ENCODE data around the gene ETS1.

Gene ETS1

DNA sequence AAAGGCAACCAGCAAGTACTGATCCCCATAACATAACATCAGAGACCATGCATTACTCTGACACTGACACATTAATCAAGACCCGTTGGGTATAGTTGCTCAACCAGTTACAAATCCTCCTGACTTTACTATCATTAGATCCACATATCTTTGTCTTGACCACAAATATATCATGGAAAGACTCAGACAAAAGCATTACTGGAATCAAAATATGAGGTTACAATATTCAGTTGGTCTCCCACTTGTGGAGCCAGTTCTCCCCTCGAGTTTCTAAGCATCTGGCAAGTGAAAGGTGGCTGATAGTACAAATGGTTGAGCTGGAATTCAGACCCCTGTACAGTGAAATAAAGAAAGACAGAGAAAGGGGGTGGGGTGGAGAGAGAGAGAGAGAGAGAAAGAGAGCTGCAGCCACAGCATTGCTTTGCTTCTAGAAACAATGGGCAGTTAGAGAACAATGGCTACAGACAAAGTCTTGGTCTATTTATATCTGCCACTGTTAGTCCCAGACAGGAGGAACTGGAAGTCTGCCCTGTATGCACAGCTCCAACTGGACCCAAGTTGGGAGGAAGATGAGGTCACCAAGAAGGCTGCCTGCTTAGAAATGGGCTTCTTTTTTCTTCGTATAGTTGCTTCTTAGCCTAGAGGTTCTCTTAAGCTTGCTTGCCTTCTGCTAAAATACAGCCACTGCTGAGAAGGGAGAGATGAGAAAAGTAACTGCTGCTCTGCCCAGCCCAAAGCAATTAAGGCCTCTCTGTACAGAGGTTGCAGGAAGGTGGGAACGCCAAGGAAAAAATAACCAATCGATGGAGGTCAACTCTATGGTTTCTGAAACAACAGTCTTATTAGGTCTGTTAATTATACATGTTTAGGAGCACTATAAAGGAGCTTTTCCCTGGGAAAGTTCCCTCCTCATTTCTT, 85.5 kb downstream of the ETS1 start:
- no peak for DNase-seq (ENCODE audit: low read depth)

DNA sequence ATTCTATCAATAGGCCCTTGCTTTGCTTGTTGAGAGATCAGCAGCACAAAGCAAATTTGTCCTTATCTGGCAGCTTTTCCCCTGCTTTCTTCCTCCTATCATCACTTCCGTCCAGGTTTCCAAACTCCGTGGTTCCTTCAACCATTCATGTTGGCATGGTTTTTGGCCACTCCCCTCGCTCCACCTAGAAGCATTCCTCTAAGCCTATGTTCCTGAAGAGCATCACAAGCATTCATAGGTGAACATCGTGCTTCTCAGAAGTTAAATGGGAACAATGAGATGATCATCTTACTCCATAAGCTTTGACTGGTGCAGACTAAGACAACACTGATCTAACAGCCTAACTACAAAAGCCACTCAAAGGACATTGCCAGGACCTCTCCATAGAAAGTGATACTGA, 86.3 kb downstream of the ETS1 start:
- no peak for DNase-seq (ENCODE audit: low read depth)

DNA sequence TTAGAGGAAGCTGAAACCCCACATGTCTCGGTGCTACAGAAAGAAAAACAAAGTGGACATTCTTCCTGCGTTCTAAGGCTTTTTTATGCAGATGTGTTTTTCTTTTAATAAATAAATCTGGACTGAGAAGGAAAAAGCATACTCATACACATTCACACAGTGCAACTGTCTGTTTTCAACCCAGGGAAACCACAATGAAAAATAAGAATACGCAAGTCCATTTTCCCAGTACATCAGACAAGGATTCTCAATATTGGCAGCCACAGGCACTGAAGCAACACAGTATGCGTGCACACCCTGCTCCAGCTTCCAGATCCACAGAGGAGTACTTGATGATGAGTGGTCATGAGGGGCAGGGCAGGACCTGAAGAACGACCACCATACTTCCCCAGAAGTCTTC, 86.9 kb downstream of the ETS1 start:
- DNase-seq (ENCODE audit: low read depth): no peak

DNA sequence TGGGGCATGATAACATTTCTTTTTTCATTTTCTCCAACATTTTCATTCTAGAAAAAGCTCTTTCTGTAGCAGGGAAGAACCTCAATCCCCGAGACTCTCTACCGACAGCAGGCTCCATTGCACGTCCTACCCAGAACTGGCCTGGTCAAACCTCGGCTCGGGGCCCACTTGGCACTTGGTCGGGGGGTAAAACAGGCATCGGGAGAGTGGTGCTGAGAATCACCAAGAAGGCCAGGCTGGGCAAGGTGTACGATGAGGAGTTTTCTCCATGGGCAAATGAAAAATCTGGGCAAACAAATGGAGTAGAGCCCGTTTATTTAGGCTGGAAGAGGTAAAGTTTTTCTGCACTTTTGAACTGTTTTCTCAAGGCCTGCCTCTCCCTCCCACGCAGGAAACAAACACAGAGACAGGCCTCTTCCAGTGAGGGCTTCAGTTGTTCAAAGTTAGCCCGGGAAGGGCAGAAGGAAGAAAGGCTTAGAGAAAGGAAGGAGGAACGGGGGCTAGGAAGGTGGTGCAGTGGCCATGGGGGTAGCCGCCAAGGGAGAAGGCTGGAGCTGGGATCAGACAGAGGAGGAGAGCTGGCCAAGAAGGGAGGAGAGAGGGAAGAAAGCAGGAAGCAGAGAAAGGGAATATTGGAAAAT, 87.6 kb downstream of the ETS1 start:
- DNase-seq (ENCODE audit: low read depth): no peak

DNA sequence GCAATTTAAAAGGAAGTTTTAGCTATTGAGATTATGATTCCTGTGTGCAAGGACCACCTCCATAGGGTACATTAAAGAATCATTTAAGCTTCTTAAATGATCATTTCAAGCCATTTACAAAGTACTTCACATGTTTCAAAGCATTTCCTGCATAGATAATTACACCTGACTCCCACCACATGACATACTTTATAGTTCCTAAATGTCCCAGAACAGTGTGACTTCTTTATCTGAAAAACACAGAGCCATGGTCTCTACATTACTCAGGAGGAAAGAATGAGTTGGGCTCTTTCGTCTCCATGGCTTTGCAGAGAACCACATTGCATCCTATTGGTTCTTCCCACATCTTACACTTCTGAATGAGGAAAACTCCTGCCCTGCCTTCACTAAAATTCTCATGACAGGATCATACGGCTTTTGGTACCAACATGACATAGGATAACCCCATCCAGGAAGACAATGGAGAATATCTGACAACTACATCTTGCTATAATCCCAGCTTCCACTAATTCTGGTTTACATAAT, 88.6 kb downstream of the ETS1 start:
- no peak for DNase-seq (ENCODE audit: low read depth)

DNA sequence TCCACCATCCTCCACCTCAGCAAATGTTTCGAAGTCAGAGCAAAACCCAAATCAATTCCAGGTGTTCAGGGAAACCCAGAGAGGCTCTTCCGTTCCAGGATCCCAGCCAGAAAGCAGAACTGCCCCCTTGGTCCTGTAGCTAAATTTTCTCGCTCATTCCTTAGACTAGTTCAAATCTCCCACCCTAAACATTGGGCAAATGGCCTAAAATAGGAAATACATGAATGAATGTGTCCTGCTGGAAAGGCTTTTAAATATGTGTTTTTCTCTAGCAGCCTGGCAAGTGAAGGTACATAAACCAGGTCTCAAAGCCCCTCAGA, 89.6 kb downstream of the ETS1 start:
- DNase-seq (ENCODE audit: low read depth): no peak

DNA sequence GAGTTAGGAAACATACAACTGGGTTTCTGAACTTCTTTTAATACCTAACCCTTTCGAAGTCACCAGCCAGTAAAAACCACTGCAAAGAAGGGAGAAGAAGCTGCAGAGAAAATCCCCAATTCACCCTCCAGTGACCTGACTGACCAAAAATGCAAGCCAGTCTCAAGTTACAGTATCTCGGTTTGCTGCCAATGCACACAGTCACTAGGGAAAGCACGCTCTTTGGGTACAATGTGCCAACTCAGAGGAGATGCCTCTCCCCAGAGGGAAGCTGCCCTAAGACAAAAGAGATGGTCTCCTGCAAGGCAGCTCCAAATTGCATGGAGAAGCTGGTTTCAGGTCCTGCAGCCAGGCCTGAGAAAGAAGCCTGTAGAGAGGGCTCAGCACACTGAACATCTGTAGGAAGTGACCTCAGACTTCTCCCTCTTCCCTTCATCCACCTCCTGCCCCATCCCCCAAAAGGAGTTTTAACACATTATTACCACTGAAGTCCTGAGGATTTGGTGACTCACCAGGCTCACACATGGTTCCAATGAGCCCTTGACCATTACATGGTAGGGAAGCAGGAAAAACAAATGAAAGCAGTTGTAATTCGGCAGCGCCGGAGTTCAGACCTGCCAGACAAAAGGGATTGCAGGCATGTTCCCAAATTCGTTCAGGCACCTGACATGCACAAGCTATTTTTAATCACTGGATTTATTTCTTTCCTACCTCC, 90.1 kb downstream of the ETS1 start:
- no peak for DNase-seq (ENCODE audit: low read depth)

DNA sequence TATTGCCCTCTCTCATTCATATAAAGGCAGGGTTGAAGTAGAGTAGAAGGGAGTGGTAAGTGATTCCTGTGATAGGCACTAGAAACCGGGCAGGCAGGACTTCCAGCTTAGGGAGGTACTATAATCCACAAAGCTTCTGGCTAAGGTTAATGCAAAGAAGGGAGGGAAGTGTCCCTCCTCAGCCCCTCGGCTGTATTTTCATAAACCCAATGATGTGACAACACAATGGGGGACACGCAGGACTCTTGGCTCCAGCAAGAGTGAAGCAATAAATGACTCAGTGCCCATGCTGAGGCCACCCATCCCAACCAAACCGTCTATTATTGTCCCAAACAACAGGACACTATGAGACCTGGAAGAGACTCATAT, 90.7 kb downstream of the ETS1 start:
- DNase-seq (ENCODE audit: low read depth): no peak

DNA sequence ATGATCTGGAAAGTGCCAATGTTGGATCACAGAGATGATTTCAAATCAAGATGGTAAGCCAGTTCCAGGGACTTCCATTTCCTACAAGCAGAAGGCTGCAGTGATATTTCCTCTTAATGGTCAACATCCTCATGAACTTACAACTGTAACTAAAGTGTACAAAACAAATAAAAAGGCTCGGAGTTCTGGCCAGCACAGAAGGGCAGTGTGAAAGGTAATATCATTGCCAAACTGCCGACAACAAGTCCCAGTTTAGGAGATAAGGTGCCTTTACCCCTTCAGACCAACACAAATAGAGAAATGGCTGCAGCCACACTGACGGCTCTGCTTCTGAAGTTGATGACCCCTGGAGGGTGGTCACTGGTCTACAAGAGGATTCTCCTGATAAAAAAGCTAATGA, 91.1 kb downstream of the ETS1 start:
- DNase-seq (ENCODE audit: low read depth): no peak

DNA sequence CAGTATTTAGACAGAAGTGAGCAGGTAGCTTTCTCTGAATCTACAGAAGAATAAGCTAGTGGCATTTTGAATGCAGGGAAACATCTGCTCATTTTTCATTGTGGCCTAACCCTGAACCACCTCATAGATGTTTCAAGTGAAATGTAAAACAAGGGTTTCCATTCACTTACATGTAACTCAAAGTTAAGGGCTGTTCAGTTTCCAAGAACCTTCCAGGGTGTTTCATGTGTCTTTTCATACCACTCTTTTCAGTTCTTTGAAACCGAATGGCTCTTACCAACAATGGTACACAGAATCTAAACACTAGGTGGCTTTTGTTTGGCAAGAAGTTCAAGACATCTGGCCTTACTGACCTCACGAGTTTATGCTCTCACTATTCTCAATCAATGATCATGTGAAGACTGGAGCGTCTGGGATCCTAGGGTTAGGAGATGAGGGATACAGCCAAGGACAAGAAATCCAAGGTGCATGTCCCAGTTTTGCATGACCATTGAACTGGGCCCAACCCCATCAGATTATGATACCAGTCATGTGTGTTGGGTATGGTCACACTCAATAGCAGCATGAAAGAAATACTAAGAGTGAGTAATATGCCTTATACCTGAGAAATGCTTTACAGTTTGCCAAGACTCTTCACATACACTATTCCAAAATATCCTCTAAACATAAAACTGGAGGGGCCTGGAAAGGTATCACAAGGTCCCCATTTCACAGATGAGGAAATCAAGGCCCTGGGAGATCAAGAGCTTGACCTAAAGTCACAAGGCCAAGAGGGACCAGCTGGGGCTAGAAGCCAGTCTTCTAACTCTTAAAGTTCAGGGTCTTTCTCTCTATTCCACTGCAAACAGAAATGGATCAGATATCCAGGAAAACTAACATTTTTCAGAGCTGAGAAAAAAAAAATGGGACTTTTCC, 92.7 kb downstream of the ETS1 start:
- DNase-seq (ENCODE audit: low read depth): no peak

DNA sequence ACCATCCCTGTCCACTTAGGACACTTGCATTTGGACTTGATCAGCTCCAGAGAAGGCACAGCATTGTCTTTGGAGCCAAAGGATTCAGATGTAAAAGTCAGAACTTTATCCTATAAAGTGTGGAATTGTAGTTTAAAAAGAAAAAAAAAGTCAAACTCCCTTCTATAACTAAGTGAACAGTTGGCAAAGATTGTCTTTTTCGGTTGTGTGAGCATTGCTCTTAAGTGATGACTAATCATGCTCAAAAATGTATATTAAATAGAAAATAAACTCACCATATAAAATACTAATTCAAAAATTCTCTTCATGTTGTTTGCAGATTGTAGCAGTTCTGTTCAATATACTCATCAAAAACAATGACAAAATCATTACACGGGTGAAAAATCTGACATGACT, 93.8 kb downstream of the ETS1 start:
- no peak for DNase-seq (ENCODE audit: low read depth)

DNA sequence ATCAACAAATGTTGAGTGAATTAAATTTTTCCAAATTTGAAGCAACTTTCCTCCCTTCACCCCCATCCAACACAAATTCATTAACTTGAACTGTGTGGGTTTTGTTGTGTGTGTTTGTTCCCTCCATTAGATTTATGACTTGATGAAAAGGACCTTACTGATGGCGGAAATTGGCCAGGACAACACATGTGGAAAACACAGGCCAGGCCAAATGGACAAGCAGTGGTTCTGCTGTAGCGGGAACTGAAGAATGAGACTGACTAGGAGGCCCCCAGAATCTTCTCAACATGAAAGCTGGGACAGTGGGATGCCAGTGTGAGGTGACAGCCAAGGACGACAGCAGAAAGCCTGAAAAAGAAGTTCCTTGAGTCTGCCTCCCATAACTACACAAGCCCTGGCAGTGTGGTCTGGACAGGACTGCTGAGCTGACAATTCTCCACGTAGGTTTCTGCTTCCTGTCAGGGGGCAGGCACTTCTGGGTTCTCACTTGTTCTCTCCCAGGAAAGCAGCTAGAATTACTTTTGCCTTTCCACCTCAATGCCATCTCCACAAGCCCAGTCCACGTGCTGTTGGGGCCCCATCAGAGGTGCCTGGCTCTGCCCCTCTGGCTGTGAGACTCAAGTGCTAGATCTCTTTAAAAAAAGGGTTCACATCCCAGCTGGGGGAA, 94.3 kb downstream of the ETS1 start:
- no peak for DNase-seq (ENCODE audit: low read depth)

DNA sequence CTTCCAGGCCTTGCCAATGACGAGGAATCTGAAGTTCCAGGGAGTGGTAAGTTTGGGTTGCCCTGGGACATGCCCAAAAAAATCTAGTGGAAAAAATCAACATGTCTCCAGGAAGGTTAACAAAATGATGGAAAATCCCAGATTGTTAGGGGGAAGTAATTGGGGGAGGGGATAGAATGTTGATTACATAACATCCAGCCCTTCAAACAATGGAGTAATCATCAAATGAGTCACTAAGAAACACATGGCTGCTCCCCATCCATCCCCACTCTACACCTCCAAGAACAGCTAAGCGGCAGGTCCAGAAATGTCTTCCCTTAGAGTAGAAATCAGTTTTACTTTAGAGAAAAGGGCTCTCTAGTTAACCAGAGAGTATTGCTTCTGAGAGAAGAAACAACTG, 94.9 kb downstream of the ETS1 start:
- DNase-seq (ENCODE audit: low read depth): no peak

DNA sequence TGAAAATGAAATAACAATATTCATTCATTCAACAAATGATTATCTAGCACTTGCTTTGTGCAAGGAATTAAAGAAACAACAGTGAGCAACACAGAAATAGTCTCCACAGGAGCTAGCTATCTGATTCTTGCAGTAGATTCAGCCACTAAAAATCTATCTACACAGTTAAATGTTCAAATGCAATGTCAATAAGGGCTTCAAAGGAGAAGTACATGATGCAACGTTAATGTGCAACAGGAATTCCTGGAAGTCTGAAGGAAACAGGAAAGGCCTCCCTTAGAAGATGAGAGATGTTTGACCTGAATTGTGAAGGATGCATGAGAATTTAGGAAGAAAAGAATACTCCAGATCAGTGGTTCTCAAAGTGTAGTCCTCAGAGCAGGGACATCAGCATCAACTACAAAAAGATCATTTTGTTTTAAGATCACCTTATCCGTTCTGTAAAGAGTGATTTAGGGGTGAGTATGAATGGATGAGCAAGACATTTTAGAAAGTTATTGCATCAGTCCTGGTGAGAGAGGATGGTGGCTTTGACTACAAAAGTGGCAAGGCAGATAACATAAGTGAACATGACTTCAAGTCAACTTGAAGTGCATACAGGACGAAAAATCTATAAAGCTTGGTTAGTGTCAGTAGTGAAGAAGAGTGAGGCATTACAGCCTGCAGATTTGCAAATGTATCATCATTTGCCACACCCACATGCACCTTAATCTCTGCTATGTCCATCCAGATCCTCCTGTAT, 96.0 kb downstream of the ETS1 start:
- DNase-seq (ENCODE audit: low read depth): no peak

DNA sequence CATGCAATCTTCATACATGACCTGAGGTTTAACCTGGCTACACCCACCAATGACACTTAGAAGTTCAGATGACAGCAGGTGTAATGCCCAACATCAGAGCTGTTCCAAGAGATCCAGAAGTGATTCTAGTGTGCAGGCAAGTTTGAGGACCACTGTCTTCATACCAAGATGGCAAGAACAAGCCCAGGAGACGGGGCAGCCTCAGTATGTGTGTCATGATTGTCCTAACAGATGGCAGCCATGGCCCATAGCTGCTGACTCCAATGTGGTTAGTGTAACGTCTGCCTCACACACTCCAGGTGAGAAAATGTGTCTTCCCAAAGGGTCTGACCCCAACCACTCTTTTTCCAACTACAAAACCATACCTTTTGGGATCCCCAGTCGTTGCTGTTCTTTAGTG, 97.3 kb downstream of the ETS1 start:
- DNase-seq (ENCODE audit: low read depth): no peak

DNA sequence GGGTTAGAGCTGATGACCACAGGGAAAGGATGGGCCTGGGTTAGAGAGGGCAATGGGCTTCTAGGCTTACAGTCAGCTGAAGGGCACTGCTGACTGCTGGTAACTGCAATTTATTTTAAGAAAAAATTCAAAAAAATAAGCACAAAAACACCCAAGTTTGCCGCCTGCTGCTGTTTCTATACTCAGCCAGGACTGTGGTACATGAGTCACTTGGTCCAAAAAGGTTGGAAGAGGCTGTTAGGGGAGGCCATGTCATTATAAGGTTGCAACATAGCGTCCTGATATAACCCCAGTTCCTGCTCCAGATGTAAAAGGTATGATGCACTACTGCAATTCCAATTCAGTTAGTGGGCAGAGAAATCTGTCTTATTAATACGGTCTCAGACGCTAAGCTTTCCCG, 98.9 kb downstream of the ETS1 start:
- DNase-seq (ENCODE audit: low read depth): no peak

DNA sequence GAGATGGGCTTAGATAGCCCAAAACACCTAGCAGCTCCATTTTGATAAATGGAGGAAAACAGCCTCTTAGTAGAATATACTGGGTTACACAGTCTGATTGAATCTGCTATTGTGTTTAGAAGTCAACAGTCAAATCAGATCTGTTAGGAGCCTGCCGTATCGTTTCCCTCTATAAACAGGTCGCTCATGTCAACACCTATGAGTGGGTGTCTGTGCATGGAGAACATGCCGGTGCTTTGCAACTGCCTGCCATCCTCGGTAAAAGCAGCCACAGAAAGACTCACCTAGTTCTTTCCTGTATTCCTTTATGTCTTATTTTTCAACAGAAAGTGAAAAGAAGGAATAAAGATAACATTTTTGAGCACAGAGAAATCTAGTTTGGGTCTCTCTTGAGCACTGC, 99.4 kb downstream of the ETS1 start:
- DNase-seq (ENCODE audit: low read depth): no peak

DNA sequence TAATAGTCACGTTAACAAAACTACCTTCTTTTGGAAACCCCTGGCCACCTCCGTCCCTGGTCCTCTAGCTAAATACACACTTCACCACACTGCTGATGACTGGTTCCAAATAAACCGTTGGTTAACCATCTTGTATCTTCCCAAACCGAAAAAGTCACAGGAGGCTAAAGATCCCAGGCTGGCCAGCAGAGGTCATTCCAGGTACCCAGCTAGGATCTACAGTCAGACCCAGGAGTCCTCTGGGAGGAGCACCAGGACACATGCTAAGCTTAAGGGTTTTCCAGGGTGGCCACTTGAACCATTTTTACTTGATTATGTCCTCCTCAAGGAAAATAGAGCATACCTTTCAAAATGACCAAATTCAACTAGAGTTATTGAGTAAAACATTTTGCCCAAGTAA, 103.2 kb downstream of the ETS1 start:
- DNase-seq (ENCODE audit: low read depth): no peak

DNA sequence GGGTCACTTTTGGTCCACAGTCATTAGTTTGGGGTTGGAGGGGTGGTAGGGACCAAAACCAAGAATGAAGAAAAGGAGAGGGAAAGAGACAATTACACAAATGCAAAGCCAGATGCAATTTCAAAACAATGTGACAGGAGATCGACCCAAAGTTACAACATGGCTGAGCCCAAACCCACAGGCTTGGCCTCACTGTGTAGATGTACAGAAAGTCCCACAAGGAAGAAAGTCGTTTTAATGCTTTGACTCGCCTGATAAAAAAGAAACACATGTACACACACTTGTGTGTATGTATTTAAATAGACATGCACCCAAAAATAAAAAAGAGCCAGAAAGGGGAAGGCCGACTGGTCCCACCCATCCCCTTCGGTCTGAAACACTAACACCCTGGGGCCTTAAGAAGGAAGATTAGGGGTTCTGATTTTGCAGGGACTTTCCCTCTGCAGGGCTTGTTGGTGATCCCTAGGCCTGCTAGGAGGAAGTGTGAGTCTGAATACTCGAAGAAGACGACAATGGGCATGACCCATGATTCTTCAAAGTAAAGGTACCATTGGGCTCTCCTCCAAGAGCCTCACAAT, 104.1 kb downstream of the ETS1 start:
- no peak for DNase-seq (ENCODE audit: low read depth)

DNA sequence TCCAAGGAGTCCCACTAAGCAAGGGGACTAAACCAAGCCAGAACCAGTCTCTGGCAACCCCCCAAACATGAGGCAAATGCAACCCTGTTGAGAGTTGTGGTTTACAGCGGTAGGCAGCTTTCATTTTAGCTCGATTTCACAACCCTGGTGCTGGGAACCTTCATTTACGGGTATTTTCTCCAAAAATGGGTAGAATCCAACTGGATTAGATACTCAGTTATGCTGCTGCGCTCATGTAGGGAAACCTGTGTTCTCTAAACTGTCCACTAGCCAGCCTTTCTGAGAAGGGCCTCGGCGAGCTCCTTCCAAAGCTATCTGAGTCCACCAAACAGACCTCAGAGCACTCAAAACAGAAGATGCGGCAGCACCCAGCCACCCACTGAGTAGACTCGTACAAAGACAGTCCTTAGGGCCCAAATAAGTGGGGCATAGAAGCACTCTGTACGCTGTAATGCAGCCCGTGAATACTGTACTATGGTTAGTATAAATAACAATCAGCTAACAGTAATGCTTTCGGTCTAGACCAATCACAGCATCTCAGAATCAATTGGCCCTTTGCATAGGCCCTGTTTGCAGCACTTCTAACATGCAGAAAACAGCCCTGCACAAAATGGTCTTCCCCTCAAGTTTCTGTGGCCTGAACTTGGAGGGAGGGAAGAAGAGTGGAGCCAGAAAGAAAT, 104.7 kb downstream of the ETS1 start:
- DNase-seq (ENCODE audit: low read depth): peak; percentile 48
